HG02759 (cell line): Measurements from ENCODE around the gene STUB1.
A peak's percentile ranks its signal among the peaks of the same experiment; 100 is the strongest.

Experiments used
- ATAC-seq: cut with Tn5 transposase; IDR thresholded peaks from one replicate; pipeline ENCODE4 v1.9.1; 2021; ENCODE audit warnings: mild to moderate bottlenecking, moderate library complexity; ENCODE audit not compliant: unreplicated experiment

STUB1 gene

DNA sequence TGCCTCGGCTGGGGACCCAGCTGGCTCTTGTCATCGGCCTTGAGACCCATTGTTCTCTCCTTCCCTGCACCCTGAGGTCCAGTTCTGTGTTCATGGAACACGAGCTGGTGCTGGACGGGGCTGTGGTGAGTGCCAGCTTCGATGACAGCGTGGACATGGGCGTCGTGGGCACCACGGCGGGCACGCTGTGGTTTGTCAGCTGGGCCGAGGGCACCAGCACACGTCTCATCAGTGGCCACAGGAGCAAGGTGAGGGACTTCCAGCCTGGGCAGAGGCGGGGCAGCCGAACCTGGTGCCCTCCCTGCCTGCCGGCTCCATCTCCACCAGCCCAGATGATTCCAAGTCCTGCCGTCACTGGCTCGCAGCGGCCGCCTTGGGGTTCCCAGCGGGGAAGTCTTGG lies 17.6 kb upstream of the STUB1 start:
- ATAC-seq, result no peak

GRCh38 chr16:666572-666971 lies 13.6 kb upstream of the STUB1 start:
- ATAC-seq, result no peak

DNA sequence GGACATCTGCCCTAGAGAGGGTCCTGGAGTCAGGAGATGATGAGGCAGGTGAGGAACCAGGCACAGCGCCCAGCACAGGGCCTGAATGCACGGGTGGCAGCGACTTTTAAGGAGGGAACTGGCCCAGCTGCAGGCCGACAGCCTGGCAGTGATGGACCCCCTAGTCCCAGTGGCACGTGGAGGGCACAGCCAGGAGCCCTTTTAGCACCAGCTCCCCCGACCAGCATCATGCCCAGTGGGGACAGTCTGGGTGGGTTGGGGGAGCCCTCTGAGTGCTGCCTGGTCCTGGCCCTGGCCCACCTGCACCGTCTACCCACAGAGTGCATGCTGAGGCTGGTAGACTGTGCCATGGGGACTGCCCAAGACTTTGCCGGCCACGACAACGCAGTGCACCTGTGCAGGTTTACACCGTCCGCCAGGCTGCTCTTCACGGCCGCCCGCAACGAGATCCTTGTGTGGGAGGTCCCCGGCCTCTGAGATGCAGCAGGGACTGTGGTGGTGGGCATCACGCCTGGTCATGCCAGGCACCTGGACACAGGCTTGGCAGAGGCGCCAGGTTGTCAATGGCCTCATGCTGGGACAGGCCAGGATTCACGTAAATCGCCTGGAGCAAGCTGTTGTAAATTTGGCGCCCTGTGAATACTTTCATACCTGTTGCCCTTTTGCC lies 13.0 kb upstream of the STUB1 start:
- no peak for ATAC-seq

- ATAC-seq, result peak; percentile 91
These were observed 12.3 kb upstream of the STUB1 start, which contains the start of gene RHOT2 for GRCh38 chr16:667780-668518. RHOT2 (plus strand) TSS chr16:668132; CDS start chr16:668200, 68 bp downstream.

- ATAC-seq, result no peak
These were observed 11.6 kb upstream of the STUB1 start for GRCh38 chr16:668519-669171.

- ATAC-seq, result no peak
These were observed 10.5 kb upstream of the STUB1 start for GRCh38 chr16:669666-670065.

DNA sequence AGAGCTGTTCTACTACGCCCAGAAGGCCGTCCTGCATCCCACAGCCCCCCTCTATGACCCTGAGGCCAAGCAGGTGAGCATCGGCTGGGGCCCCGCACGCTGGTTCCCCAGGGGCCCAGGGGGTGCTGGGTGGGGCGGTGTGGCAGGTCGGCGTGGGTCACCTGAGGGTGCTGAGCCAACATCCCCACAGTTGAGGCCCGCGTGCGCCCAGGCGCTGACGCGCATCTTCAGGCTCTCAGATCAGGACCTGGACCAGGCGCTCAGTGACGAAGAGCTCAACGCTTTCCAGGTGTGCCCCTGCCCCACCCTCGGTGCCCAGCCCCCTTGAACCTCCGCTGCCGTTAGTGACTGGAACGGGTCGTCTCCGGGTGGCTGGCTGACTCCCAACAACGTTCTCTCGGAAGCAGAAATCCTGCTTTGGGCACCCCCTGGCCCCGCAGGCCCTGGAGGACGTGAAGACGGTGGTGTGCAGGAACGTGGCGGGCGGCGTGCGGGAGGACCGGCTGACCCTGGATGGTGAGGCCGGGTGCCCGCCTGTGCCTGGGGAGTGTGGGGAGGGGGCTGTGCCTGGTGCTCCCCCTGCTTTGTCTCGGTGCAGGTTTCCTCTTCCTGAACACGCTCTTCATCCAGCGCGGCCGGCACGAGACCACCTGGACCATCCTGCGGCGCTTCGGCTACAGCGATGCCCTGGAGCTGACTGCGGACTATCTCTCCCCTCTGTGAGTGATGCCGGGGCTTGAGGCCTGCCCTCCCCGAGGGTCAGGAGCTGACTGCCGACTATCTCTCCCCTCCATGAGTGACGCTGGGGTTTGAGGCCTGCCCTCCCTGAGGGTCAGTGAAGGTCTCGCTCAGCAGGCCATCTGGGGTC lies 9.5 kb upstream of the STUB1 start:
- no peak for ATAC-seq

DNA sequence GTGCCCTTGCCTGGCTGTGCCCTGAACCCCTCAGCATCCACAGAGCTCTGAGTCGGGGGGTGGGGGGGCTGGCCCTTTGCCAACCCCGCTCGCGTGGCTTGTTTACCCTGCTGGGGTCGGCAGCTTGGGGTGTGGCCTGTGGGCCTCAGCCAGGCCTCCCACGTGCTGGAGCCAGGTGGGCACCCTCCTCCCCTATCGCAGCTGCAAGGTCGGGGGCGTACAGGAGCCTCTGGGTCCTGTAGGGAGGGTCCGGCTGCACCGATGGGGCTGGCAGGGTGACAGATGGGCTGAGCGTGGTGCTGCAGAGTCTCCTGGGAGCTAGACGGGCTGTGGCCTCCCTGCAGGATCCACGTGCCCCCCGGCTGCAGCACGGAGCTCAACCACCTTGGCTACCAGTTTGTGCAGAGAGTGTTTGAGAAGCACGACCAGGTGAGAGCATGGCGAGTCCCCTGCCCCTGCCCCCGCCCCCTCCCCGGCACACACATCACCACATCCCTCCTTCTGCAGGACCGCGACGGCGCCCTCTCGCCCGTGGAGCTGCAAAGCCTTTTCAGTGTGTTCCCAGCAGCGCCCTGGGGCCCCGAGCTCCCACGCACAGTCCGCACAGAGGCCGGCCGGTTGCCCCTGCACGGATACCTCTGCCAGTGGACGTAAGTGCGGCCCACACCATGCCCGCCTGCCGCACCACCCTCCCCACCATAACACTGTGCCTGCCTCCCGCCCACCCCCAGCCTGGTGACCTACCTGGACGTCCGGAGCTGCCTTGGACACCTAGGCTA lies 8.7 kb upstream of the STUB1 start:
- no peak for ATAC-seq

GRCh38 chr16:672371-672770 lies 7.8 kb upstream of the STUB1 start:
- no peak for ATAC-seq

DNA sequence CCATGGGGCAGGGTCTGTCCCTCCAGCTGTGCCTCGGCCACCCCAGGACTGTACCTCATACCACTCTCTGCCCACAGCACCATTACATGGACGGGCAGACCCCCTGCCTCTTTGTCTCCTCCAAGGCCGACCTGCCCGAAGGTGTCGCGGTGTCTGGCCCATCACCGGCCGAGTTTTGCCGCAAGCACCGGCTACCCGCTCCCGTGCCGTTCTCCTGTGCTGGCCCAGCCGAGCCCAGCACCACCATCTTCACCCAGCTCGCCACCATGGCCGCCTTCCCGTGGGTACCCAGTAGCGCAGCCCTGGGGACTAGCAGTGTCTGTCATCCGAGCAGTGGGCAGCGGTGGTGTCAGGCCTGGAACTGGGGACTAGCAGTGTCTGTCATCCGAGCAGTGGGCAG lies 7.4 kb upstream of the STUB1 start:
- ATAC-seq, result no peak

DNA sequence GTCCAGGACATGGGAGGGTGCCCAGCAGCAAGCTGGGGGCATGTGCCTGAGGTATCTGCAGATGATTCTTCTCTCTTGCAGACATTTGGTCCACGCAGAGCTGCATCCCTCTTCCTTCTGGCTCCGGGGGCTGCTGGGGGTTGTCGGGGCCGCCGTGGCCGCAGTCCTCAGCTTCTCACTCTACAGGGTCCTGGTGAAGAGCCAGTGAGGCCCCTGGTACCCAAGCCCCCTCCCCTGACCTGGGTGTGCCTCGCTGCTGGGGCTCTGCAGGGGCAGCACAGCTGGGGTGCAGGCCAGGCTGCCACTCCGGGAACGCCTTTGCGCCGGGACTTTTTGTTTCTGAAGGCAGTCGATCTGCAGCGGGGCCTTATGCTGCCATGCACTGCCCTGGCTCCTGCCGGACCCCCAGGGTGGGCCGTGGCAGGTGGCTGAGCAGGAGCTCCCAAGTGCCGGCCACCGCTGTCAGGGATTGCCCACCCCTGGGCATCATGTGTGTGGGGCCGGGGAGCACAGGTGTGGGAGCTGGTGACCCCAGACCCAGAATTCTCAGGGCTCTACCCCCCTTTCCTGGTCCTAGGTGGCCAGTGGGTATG lies 6.7 kb upstream of the STUB1 start:
- no peak for ATAC-seq

GRCh38 chr16:674214-674881 lies 5.9 kb upstream of the STUB1 start:
- no peak for ATAC-seq

GRCh38 chr16:674968-675883 lies 5.0 kb upstream of the STUB1 start, which contains the start of gene RHBDL1:
RHBDL1 (plus strand) TSS chr16:675671; CDS start chr16:675791, 120 bp downstream.
- ATAC-seq, result no peak

GRCh38 chr16:675884-676564 lies 4.2 kb upstream of the STUB1 start:
- no peak for ATAC-seq

- no peak for ATAC-seq
These were observed 3.7 kb upstream of the STUB1 start for GRCh38 chr16:676565-676902.

GRCh38 chr16:676913-677312 lies 3.3 kb upstream of the STUB1 start:
- no peak for ATAC-seq

DNA sequence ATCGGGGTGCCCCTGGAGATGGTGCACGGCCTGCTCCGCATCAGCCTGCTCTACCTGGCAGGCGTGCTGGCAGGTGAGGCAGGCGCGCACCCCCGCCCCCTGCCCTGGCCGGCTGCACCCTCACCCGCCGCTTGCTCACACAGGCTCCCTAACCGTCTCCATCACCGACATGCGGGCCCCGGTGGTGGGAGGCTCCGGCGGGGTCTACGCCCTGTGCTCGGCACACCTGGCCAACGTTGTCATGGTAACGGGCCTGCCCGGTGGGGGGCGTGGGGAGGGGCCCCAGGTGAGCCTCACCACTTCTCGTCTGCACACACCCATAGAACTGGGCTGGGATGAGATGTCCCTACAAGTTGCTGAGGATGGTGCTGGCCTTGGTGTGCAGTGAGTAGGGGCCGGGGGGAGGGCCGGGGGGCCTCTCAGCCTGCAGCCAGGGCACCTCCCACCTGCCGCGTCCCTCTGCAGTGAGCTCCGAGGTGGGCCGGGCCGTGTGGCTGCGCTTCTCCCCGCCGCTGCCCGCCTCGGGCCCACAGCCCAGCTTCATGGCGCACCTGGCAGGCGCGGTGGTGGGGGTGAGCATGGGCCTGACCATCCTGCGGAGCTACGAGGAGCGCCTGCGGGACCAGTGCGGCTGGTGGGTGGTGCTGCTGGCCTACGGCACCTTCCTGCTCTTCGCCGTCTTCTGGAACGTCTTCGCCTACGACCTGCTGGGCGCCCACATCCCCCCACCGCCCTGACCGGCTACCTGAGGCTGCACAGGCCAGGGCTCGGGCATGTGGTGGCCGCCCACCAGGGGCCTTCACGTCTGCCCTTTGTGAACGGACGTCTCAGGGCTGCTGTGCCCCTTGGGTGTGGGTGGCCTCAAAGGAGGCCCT lies 2.7 kb upstream of the STUB1 start:
- ATAC-seq, result no peak
